Heart left ventricle (tissue), 13 donors: ENCODE results near the gene TMEM101.

Experiments used
- POLR2A ChIP-seq, 2 donors: fragments of 450-650 bp; IDR thresholded peaks; one replicate each; pipeline ENCODE4 v1.6.1; 2017; ENCODE audit warnings: antibody characterized with exemption in 2 of 2, mild to moderate bottlenecking in 2 of 2, moderate library complexity in 2 of 2
- TF ChIP-seq, protein P1 (sequence below), 12 donors: fragments of 200-600 bp; sonication (generic) in 4 of 12; IDR thresholded peaks; one replicate each; pipeline versions ENCODE4 v1.5.0 to v1.8.0; 2018 to 2022; ENCODE audit warnings: antibody characterized with exemption in 12 of 12, mild to moderate bottlenecking in 5 of 12
- donor health status: ischemic (EF 13 %, LVEDD 7.1; RV severe dilation, severe dysfunction).
- donor health status: DM: no; HTN: yes; CAD: no.
- donor health status: DM: no; HTN: no; CAD: no.
- donor health status: ischemic (EF 25% LVEDD 6.9; RV normal size, moderate dysfunction).
- donor health status: ischemic (EF 25% LVEDD 5.7; RV mildly dilated, moderate dysfunction).
- donor health status: ischemic (EF 35%, LVEDD 5.7; RV mildly dilated, moderate dysfunction).
- donor health status: nonischemic (EF 11% LVEDD 7.7; RV severe dilation, severe dysfunction).
- donor health status: DM: yes; HTN: yes; CAD: no.
- donor health status: PGD.
- donor health status: ischemic (EF 29% LVEDD 5.4; RV normal size, mild dysfunction).
- donor health status: nonischemic (EF 23%, LVEDD 6.1; RV moderate dilation, normal function).

DNA sequence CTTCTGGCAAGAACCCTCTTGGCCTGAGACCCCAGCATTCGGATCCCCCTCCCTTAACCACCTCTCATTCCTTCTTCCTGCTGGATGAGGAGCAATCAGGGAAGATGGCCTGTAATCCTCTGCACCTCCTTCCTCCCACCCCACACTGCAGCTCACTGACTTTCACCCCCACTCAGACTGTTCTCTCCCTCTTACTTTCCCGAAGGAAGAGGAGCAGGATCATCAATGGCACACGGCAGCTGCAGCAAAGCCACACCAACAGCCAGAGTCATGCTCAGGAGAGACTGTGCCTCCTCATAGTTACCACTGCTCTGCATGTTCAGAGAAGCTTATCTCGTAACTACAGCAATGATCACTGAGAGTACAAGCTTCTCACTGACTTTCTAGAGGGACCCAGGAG lies 10.1 kb upstream of the TMEM101 start:
- TF ChIP-seq, protein P1, sequence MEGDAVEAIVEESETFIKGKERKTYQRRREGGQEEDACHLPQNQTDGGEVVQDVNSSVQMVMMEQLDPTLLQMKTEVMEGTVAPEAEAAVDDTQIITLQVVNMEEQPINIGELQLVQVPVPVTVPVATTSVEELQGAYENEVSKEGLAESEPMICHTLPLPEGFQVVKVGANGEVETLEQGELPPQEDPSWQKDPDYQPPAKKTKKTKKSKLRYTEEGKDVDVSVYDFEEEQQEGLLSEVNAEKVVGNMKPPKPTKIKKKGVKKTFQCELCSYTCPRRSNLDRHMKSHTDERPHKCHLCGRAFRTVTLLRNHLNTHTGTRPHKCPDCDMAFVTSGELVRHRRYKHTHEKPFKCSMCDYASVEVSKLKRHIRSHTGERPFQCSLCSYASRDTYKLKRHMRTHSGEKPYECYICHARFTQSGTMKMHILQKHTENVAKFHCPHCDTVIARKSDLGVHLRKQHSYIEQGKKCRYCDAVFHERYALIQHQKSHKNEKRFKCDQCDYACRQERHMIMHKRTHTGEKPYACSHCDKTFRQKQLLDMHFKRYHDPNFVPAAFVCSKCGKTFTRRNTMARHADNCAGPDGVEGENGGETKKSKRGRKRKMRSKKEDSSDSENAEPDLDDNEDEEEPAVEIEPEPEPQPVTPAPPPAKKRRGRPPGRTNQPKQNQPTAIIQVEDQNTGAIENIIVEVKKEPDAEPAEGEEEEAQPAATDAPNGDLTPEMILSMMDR (IDR thresholded peaks at IDR 0.05), result no peak
- no peak for TF ChIP-seq POLR2A (IDR thresholded peaks at IDR 0.05)
